GM21576 (cell line): Measurements from ENCODE around the gene FGFRL1.

Experiments
- ATAC-seq: cut with Tn5 transposase; IDR thresholded peaks from one replicate; pipeline ENCODE4 v1.9.1; 2021; ENCODE audit warnings: mild to moderate bottlenecking, moderate library complexity; ENCODE audit not compliant: unreplicated experiment

FGFRL1 gene

DNA sequence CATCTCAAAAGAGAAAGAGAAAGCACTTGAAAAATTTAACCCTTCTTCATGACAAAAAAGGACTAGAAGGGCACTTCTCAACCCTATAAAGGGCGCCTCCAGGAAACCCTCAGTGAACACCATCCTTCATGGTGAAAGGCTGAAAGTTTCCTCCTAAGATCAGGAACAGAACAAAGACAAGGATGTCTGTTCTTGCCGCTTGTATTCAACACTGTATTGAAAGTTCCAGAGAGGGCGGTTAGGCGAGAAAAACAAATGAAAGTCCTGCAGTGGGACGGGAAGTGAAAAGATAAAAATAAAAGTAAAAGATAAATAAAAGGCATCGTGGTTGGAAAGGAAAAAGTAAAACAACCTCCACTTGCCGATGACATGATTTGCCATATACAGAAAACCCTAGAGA, 51.0 kb downstream of the FGFRL1 start:
- ATAC-seq: no peak

DNA sequence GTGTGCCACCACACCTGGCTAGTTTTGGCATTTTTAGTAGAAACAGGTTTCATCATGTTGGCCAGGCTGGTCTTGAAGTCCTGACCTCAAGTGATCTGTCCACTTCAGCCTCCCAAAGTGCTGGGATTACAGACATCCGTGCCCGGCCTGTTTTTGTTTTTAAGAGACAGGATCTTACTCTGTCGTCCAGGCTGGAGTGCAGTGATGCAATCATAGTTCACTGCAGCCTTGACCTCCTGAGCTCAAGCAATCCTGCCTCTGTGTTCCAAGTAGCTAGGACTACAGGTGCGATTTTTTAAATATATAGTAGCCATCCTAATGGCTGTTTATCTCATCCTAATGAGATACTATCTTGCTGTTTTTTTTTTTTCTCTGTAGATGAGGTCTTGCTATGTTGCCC, 54.3 kb downstream of the FGFRL1 start:
- no peak for ATAC-seq

DNA sequence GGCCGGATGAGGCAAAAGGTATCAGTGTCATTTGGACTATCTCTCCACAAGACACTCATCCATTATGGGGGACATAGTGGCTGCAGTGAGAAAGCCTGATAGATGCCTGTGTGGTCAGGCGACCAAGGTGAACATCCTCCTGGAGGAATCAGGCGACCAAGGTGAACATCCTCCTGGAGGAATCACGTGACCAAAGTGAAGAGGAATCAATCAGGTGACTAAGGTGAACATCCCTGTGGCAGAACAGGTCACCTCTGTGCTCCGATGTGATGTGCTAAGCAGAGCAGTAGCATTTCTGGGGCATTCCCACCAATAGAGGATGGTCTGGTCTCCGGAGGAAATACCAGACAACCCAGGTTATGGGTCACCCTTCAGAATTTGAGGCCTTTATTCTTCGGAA, 58.0 kb downstream of the FGFRL1 start:
- no peak for ATAC-seq

DNA sequence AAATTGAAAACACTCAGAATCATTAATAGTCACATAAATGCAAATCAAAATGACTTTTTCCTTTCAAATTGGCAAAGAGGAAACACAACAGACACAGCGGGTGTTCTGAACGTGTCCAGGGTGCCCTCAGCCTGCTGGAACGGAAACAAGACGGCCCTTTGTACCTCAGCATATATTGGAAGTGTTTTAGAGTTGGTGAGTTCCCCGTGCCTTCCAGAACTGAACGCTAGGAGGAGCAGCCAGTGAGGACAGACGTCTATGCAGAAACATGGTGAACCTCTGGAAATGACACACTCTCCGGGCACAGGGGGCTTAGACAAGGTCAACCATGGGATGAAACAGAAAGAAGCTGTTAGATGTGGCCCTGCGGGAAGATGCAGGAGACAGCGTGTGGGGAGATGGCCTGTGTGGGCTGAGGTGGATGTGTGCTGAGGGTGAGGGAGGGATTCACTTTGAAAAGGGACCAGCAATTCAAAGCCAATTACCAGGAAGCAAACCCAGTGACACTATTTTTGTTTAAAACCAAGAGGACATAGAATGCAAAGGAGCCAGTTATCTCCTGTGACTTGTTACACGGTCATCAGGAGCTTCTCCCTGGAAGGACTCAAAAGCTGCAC, 61.5 kb downstream of the FGFRL1 start:
- ATAC-seq: no peak

GRCh38 chr4:1074077-1074476, 62.7 kb downstream of the FGFRL1 start:
- ATAC-seq: no peak

- no peak for ATAC-seq
Measured at GRCh38 chr4:1075225-1075624, 63.8 kb downstream of the FGFRL1 start.

DNA sequence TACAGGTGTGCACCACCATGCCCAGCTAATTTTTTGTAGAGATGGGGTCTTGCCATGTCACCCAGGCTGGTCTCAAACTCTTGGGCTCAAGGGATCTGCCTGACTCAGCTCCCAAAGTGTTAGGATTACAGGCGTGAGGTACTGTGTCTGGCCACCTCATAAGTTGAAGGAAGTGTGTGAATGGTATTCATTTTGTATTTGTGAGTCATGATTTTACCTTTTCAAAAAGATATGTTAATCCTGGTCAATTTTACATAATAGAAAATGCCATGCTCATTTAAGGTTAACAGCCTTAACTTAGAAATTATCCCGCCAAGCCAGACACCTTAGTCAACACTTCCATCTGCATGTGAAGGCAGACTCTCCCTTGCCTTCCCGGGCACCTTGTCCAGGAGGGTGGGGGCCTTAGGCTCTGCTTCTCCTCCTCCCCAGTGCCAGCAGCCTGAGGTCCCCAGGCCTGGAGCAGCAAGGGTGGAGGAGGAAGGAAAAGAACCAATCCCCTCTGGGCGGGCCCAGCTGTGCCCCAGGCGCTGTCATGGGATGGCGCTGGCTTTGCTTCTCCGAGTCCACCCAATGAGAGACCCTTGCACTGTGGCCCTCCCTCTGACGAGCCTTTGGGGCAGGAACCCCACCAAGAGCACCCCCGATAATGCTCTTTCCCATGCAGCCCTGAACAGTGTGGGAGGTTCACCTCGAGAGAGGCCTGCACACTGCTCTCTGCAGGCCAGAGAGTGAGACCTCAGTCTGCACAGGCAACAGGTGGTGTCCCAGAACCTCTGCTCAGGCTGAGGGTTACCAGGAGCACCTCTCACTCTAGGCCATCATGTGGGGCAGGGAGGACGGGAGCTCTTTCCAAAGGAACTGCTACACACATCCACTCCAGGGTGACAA, 64.6 kb downstream of the FGFRL1 start:
- no peak for ATAC-seq
